HepG2 (cell line): ENCODE data around the gene DNMT3A. TPM values are rescaled to one million over a fixed set of nuclear protein-coding genes. Genes with fewer than 3 reads are reported as not detected.

Experiments used
- AGO2 ChIP-seq: fragments of 200-400 bp; formaldehyde crosslinking; optimal IDR thresholded peaks from 2 replicates; pipeline ENCODE3; 2017; ENCODE audit warnings: mild to moderate bottlenecking, low read depth, low read length, moderate library complexity
- DPF2 ChIP-seq: sonication (generic); formaldehyde crosslinking; IDR thresholded peaks from 2 replicates; pipeline ENCODE4 v1.4.0; 2020; ENCODE audit warnings: mild to moderate bottlenecking, low read depth, missing genetic modification reagents, borderline replicate concordance
- EED ChIP-seq: sonication (generic); formaldehyde crosslinking; IDR thresholded peaks from 2 replicates; pipeline ENCODE4 v1.5.0; 2020; ENCODE audit warnings: mild to moderate bottlenecking, missing genetic modification reagents
- ELF4 ChIP-seq: sonication (generic); formaldehyde crosslinking; IDR thresholded peaks from 2 replicates; pipeline ENCODE4 v1.5.0; 2020; ENCODE audit warnings: missing genetic modification reagents, mild to moderate bottlenecking, moderate library complexity, borderline replicate concordance
- FOXO1 ChIP-seq: sonication (generic); formaldehyde crosslinking; IDR thresholded peaks from 2 replicates; pipeline ENCODE4 v1.4.0; 2020; ENCODE audit warnings: missing genetic modification reagents
- GABPB1 ChIP-seq: IDR thresholded peaks from 2 replicates; pipeline ENCODE4 v1.6.1; 2016; ENCODE audit warnings: mild to moderate bottlenecking, missing genetic modification reagents, moderate library complexity, missing compliant biosample characterization
- HIVEP1 ChIP-seq: sonication (generic); formaldehyde crosslinking; IDR thresholded peaks from 2 replicates; pipeline ENCODE4 v1.4.0; 2020; ENCODE audit warnings: mild to moderate bottlenecking, missing genetic modification reagents
- HOXA3 ChIP-seq: sonication (generic); formaldehyde crosslinking; IDR thresholded peaks from 2 replicates; pipeline ENCODE4 v1.5.0; 2020; ENCODE audit warnings: missing genetic modification reagents
- IKZF4 ChIP-seq: sonication (generic); formaldehyde crosslinking; IDR thresholded peaks from 2 replicates; pipeline ENCODE4 v1.5.1; 2020; ENCODE audit warnings: borderline replicate concordance, mild to moderate bottlenecking, low read depth, missing genetic modification reagents; ENCODE audit errors: not compliant biosample characterization
- KLF13 ChIP-seq: sonication (generic); formaldehyde crosslinking; IDR thresholded peaks from 2 replicates; pipeline ENCODE4 v1.4.0; 2020; ENCODE audit warnings: mild to moderate bottlenecking, missing genetic modification reagents
- NR2C2 ChIP-seq: sonication (generic); formaldehyde crosslinking; IDR thresholded peaks from 2 replicates; pipeline ENCODE4 v1.4.0; 2020; ENCODE audit warnings: missing genetic modification reagents, mild to moderate bottlenecking, moderate library complexity, borderline replicate concordance
- PCBP1 ChIP-seq: fragments of 200-400 bp; formaldehyde crosslinking; IDR thresholded peaks from 2 replicates; pipeline ENCODE4 v1.6.1; 2017; ENCODE audit warnings: mild to moderate bottlenecking, low read depth, low read length, borderline replicate concordance
- RXRA ChIP-seq: sonication (generic); formaldehyde crosslinking; IDR thresholded peaks from 2 replicates; pipeline ENCODE4 v1.5.1; 2020; ENCODE audit warnings: missing genetic modification reagents
- ZBTB38 ChIP-seq: sonication (generic); formaldehyde crosslinking; IDR thresholded peaks from 2 replicates; pipeline ENCODE4 v1.5.1; 2020; ENCODE audit warnings: mild to moderate bottlenecking, missing genetic modification reagents
- ZBTB7A ChIP-seq: sonication (generic); formaldehyde crosslinking; IDR thresholded peaks from 2 replicates; pipeline ENCODE4 v1.8.0; 2022; ENCODE audit warnings: mild to moderate bottlenecking, missing genetic modification reagents
- ZC3H13 ChIP-seq: sonication (generic); formaldehyde crosslinking; IDR thresholded peaks from 2 replicates; pipeline ENCODE4 v1.8.1; 2023; ENCODE audit warnings: mild to moderate bottlenecking, missing genetic modification reagents, moderate library complexity
- ZC3H4 ChIP-seq: sonication (generic); formaldehyde crosslinking; IDR thresholded peaks from 2 replicates; pipeline ENCODE4 v1.4.0; 2020; ENCODE audit warnings: missing genetic modification reagents, borderline replicate concordance
- ZNF264 ChIP-seq: sonication (generic); formaldehyde crosslinking; IDR thresholded peaks from 2 replicates; pipeline ENCODE4 v1.4.0; 2020; ENCODE audit warnings: missing genetic modification reagents
- ZNF274 ChIP-seq: sonication (generic); formaldehyde crosslinking; IDR thresholded peaks from 2 replicates; pipeline ENCODE4 v1.5.1; 2020; ENCODE audit warnings: mild to moderate bottlenecking, missing genetic modification reagents
- ZNF350 ChIP-seq: sonication (generic); formaldehyde crosslinking; IDR thresholded peaks from 2 replicates; pipeline ENCODE4 v1.4.0; 2020; ENCODE audit warnings: mild to moderate bottlenecking, low read depth, missing genetic modification reagents, borderline replicate concordance
- ZNF563 ChIP-seq: sonication (generic); formaldehyde crosslinking; IDR thresholded peaks from 2 replicates; pipeline ENCODE4 v1.8.0; 2022; ENCODE audit warnings: mild to moderate bottlenecking, moderate library complexity, missing genetic modification reagents
- ZNF574 ChIP-seq: sonication (generic); formaldehyde crosslinking; IDR thresholded peaks from 2 replicates; pipeline ENCODE4 v1.4.0; 2020; ENCODE audit warnings: missing genetic modification reagents
- ZNF652 ChIP-seq: IDR thresholded peaks from 2 replicates; pipeline ENCODE4 v1.6.1; 2016; ENCODE audit warnings: low read depth, borderline replicate concordance
- polyA plus RNA-seq, 8 experiments: library from polyadenylated mRNA; depleted of rRNA in 3 of 8; stranded (reverse) in 7 of 8; unstranded in 1 of 8; fragments of >200 nt; fragmentation: Illumina TruSeq in 4 of 8; extraction: Trizol in 4 of 8; gene quantifications; 2 replicates each; pipeline versions ENCODE4 v1.2.1 to v1.2.3, GENCODE V29; 2011 to 2016; ENCODE audit warnings: low read depth in 4 of 8, missing spikeins in 1 of 8, mixed read lengths in 1 of 8; ENCODE audit not compliant: insufficient read depth in 1 of 8
- total RNA-seq, 5 experiments: library from RNA; depleted of rRNA; stranded (reverse); fragments of >200 nt; fragmentation: Illumina TruSeq; extraction: Trizol; gene quantifications; 2 replicates each; pipeline ENCODE4 v1.2.3, GENCODE V29; 2016; ENCODE audit warnings: low read depth in 1 of 5
- TF ChIP-seq, protein P1 (sequence below): sonication (generic); formaldehyde crosslinking; IDR thresholded peaks from 2 replicates; pipeline ENCODE4 v1.4.0; 2020; ENCODE audit warnings: missing genetic modification reagents, mild to moderate bottlenecking, borderline replicate concordance

DNMT3A gene
- total and polyA plus RNA-seq, 2 of the 13 experiments (the other 11 are each of a cell fraction or from before 2014, with no cell fraction given): 14.7 to 29.1 TPM

DNA sequence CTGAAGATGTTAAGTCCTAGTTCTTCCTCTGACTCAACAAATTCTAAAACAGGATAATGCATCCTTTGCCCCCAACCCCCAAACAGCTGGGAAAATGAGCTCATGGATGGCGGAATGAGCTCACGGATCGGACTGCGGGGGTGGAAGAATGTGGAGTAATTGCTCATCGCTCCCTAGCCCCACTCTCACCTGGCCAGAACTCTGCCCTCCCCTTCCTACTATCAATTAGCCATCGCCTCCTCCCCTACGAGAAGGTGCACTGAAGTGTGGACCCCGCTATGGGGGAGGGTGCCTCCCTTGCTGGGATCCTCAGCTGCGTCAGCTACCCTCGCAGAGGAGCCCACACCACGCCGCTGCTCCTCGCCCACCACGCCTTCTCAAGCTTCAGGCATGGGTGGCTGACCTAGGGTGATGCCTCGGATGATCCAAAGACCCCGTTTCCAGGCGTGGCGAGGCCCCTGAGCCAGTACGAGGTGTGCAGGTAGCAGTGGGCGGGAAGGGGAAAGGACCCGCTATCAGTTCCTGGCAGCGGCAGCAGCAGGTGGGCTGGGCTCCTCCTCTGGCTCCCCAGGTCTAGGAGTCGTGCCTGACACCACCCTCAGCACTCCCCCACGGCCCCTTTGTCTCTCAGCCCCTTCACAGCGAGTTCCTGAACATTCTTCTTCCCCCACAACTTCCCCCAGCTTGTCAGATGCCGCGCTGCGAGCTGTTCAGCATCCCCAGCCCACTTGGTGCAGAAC is 91.2 kb downstream of the DNMT3A start (continued):
- TF ChIP-seq, protein P1, sequence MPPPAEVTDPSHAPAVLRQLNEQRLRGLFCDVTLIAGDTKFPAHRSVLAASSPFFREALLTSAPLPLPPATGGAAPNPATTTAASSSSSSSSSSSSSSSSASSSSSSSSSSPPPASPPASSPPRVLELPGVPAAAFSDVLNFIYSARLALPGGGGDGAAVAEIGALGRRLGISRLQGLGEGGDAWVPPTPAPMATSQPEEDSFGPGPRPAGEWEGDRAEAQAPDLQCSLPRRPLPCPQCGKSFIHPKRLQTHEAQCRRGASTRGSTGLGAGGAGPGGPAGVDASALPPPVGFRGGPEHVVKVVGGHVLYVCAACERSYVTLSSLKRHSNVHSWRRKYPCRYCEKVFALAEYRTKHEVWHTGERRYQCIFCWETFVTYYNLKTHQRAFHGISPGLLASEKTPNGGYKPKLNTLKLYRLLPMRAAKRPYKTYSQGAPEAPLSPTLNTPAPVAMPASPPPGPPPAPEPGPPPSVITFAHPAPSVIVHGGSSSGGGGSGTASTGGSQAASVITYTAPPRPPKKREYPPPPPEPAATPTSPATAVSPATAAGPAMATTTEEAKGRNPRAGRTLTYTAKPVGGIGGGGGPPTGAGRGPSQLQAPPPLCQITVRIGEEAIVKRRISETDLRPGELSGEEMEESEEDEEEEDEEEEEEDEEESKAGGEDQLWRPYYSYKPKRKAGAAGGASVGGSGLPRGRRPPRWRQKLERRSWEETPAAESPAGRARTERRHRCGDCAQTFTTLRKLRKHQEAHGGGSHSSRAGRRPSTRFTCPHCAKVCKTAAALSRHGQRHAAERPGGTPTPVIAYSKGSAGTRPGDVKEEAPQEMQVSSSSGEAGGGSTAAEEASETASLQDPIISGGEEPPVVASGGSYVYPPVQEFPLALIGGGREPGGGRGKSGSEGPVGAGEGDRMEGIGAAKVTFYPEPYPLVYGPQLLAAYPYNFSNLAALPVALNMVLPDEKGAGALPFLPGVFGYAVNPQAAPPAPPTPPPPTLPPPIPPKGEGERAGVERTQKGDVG (CRISPR knock-in tag): peak; percentile 84; the same call in 1 of the 2 replicates
- TF ChIP-seq ZNF350 (CRISPR knock-in tag): 0 out of 2 replicates have a peak, but pooled peaks have one; percentile 34
- no peak for TF ChIP-seq GABPB1 (CRISPR knock-in tag)
- TF ChIP-seq ELF4 (CRISPR knock-in tag): 0 out of 2 replicates have a peak, but pooled peaks have one; percentile 13
- 0 out of 2 replicates have a peak, but pooled peaks have one; percentile 11 for TF ChIP-seq PCBP1
- TF ChIP-seq ZBTB7A (CRISPR knock-in tag): peak; percentile 79; the same call in 1 of the 2 replicates
- TF ChIP-seq RXRA (CRISPR knock-in tag): 0 out of 2 replicates have a peak, but pooled peaks have one; percentile 45
- peak; percentile 66 for TF ChIP-seq AGO2
- TF ChIP-seq ZC3H4: no peak
- 0 out of 2 replicates have a peak, but pooled peaks have one; percentile 32 for TF ChIP-seq HIVEP1 (CRISPR knock-in tag)
- peak; percentile 35; the same call in 1 of the 2 replicates for TF ChIP-seq ZNF563 (CRISPR knock-in tag)
- TF ChIP-seq IKZF4: no peak
- peak; percentile 20; the same call in 1 of the 2 replicates for TF ChIP-seq HOXA3 (CRISPR knock-in tag)
- TF ChIP-seq ZBTB38: peak; percentile 89
- TF ChIP-seq DPF2 (CRISPR knock-in tag): 0 out of 2 replicates have a peak, but pooled peaks have one; percentile 26
- no peak for TF ChIP-seq ZNF264 (CRISPR knock-in tag)
- TF ChIP-seq FOXO1 (CRISPR knock-in tag): peak; percentile 17; the same call in 1 of the 2 replicates
- TF ChIP-seq NR2C2 (CRISPR knock-in tag): no peak
- 0 out of 2 replicates have a peak, but pooled peaks have one; percentile 39 for TF ChIP-seq ZNF274 (CRISPR knock-in tag)
- TF ChIP-seq ZC3H13: no peak
- peak; percentile 65; the same call in 1 of the 2 replicates for TF ChIP-seq EED (CRISPR knock-in tag)
- TF ChIP-seq KLF13 (CRISPR knock-in tag): no peak
- 0 out of 2 replicates have a peak, but pooled peaks have one; percentile 23 for TF ChIP-seq ZNF574 (CRISPR knock-in tag)
- TF ChIP-seq ZNF652 (CRISPR knock-in tag): no peak
